ENCODE data around the gene FUT8. TPM values are rescaled to one million over a fixed set of nuclear protein-coding genes. Genes with fewer than 3 reads are reported as not detected.

Gene FUT8
- total RNA-seq, 4 donors from 2014 or later: 15.2 to 38.0 (median 20.7) TPM

DNA sequence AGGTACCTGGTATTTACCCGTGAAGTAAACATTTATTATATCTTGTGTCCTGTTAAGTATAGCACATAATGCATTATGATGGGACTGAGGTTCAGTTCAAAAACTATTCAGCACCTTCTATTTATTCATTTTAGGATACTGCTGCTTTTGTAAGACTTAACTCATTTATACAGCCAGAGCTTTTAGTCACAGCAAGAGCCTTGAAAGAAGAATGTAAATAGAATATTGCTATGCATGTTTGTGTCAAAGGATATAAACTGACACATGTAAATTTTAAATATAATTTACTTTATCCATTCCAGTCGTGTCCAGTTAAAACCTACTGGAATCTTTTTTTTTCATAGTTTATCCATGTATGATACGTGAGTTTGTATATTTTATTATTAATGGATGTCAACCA is 168.8 kb downstream of the FUT8 start:
- 95% methylated on average over 3 of the region's 3 CpGs for WGBS
- no peaks in the 10 kb centered on the region for H3K9me3 ChIP-seq
- no peak overlapping the region for H3K4me3 ChIP-seq
- H3K4me1 ChIP-seq: no peaks in the 10 kb centered on the region
- H3K27ac ChIP-seq: no peak overlapping the region
- DNase-seq (ENCODE audit: low spot score in 2 of 2): no peak
- no peaks in the 10 kb centered on the region for H3K36me3 ChIP-seq
- no peaks in the 10 kb centered on the region for H3K27me3 ChIP-seq
- TF ChIP-seq POLR2A (IDR thresholded peaks at IDR 0.05) (no peak), EP300 (IDR thresholded peaks at IDR 0.05) (no peak), POLR2AphosphoS5 (IDR thresholded peaks at IDR 0.05) (no peak)
- TF ChIP-seq, protein P1, sequence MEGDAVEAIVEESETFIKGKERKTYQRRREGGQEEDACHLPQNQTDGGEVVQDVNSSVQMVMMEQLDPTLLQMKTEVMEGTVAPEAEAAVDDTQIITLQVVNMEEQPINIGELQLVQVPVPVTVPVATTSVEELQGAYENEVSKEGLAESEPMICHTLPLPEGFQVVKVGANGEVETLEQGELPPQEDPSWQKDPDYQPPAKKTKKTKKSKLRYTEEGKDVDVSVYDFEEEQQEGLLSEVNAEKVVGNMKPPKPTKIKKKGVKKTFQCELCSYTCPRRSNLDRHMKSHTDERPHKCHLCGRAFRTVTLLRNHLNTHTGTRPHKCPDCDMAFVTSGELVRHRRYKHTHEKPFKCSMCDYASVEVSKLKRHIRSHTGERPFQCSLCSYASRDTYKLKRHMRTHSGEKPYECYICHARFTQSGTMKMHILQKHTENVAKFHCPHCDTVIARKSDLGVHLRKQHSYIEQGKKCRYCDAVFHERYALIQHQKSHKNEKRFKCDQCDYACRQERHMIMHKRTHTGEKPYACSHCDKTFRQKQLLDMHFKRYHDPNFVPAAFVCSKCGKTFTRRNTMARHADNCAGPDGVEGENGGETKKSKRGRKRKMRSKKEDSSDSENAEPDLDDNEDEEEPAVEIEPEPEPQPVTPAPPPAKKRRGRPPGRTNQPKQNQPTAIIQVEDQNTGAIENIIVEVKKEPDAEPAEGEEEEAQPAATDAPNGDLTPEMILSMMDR (IDR thresholded peaks at IDR 0.05): no peak

DNA sequence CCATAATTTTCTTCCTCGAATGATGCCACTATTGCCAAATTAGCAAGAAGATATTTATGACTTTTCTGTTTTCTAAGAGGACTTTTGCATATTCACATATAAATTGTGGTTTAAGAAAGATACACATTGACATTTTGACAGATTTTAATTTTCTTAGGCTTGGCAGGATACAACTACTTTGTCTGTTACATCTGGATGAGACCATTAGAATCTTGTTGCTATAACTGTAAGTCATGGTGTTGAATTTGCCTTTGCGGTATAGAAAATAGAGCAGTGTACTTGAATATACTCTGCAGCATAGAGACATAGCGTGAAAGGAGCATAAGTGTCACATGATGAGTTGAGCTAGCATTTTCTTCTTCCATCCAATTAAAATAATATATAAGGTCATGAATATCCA is 169.3 kb downstream of the FUT8 start:
- Histone ChIP-seq H3K9me3 (no peaks in the 10 kb centered on the region), H3K4me3 (no peak overlapping the region), H3K4me1 (no peaks in the 10 kb centered on the region), H3K27me3 (no peaks in the 10 kb centered on the region), H3K27ac (no peak overlapping the region), H3K36me3 (no peaks in the 10 kb centered on the region)
- TF ChIP-seq, protein P1 (IDR thresholded peaks at IDR 0.05): no peak
- TF ChIP-seq POLR2AphosphoS5 (IDR thresholded peaks at IDR 0.05) (no peak), EP300 (IDR thresholded peaks at IDR 0.05) (no peak), POLR2A (IDR thresholded peaks at IDR 0.05) (no peak)
- DNase-seq (ENCODE audit: low spot score in 2 of 2): no peak
- WGBS: 95% methylated on average over 3 of the region's 3 CpGs

DNA sequence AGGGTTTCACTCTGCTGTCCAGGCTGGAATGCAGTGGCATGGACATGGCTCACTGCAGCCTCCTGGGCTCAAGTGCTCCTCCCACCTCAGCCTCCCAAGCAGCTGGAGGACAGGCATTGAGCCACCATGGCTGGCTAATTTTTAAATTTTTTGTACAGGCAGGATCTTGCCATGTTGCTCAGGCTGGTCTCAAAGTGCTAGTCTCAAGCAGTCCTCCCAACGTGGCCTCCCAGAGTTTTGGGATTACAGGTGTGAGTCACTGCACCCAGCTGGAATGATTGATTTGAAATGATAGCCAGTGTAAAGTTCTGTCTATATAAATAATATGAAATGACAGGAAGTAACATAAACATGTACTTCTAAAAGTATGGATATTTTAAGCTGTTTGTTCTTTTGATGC is 172.7 kb downstream of the FUT8 start:
- no peak for DNase-seq (ENCODE audit: low spot score in 2 of 2)
- Histone ChIP-seq H3K36me3 (no peaks in the 10 kb centered on the region), H3K27me3 (no peaks in the 10 kb centered on the region), H3K4me3 (no peak overlapping the region), H3K4me1 (no peaks in the 10 kb centered on the region), H3K27ac (no peak overlapping the region), H3K9me3 (no peaks in the 10 kb centered on the region)
- WGBS: 88% methylated on average over 1 of the region's 1 CpG
- no peak for TF ChIP-seq EP300 (IDR thresholded peaks at IDR 0.05)
- TF ChIP-seq, protein P1 (IDR thresholded peaks at IDR 0.05): no peak
- TF ChIP-seq POLR2A (IDR thresholded peaks at IDR 0.05): no peak
- no peak for TF ChIP-seq POLR2AphosphoS5 (IDR thresholded peaks at IDR 0.05)

DNA sequence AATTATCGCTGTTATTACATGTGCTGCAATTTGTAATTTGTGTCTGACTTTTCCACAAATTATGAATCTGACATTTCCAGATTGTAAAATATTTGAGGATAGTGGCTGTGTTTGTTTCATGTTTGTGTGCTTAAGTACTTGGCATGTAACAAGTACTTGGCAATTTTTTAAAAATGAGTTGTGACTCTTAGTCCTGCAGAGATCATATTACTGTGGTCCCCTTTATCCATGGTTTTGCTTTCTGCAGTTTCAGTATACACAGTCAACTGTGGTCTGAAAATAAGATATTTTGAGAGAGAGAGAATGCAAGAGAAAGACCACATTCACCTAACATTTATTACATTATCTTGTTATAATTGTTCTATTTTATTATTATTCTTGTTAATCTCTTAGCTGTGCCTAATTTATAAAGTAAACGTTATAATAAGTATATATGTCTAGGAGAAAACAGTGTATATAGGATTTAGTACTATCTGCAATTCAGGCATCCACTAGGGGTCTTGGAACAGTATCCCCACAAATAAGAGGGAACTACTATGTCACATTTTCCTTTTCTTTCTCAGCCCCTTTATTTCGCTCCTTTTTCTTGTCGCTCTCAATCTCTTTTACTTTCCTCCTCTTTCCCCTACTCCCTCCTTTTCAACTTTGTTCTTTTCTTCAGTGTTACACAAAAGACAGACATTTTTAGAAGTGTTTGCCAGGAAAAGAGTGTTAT is 176.1 kb downstream of the FUT8 start:
- Histone ChIP-seq H3K27me3 (no peaks in the 10 kb centered on the region), H3K27ac (no peak overlapping the region), H3K9me3 (no peaks in the 10 kb centered on the region), H3K4me1 (no peaks in the 10 kb centered on the region), H3K4me3 (no peak overlapping the region), H3K36me3 (no peaks in the 10 kb centered on the region)
- DNase-seq (ENCODE audit: low spot score in 2 of 2): no peak
- 87% methylated on average over 4 of the region's 4 CpGs for WGBS
- TF ChIP-seq EP300 (IDR thresholded peaks at IDR 0.05) (no peak), POLR2AphosphoS5 (IDR thresholded peaks at IDR 0.05) (no peak), POLR2A (IDR thresholded peaks at IDR 0.05) (no peak)
- TF ChIP-seq, protein P1 (IDR thresholded peaks at IDR 0.05): no peak

DNA sequence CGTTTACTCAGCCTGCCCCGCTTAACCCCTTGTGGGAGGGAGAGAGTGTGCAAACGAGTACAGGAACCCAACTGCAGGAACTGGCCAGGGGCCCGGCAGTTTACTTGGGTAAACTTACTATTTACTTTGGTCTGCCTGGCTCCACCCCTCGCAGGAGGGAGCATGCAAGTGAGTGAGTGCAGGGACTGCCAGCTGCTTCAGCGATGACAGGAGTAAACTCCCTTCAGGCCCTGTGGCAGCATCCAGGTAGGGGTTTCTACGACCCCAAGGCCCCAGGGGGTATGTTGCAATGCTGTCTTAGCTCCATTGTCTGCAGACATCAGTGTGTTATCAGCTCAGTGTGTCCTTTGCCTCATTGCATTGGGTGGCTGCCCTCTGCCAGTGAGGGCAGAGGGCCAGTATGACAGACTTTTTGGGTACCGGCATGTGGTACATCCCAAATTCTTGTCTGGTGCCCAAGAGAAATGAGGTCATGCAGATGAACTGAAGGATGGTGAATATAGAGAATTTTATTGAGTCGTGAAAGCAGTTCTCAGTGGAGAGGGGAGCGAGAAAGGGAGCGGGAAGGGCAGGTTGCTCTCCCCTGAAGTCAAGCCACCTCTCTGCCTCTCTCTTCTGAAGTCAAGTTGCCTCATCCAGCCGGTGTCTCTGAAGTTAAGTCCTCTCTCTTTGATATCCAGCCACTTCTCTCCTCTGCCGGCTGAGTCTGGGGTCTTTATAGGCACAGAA is 181.8 kb downstream of the FUT8 start:
- TF ChIP-seq, protein P1 (IDR thresholded peaks at IDR 0.05): no peak
- no peak for TF ChIP-seq POLR2A (IDR thresholded peaks at IDR 0.05)
- no peak for TF ChIP-seq EP300 (IDR thresholded peaks at IDR 0.05)
- TF ChIP-seq POLR2AphosphoS5 (IDR thresholded peaks at IDR 0.05): no peak
- no peaks in the 10 kb centered on the region for H3K9me3 ChIP-seq

More for the DNA sequence above, 181.8 kb downstream of the FUT8 start:
- Histone ChIP-seq H3K27ac (no peak overlapping the region), H3K36me3 (no peaks in the 10 kb centered on the region), H3K27me3 (no peaks in the 10 kb centered on the region), H3K4me1 (no peaks in the 10 kb centered on the region), H3K4me3 (no peak overlapping the region)
- 78% methylated on average over 12 of the region's 13 CpGs for WGBS
- no peak for DNase-seq (ENCODE audit: low spot score in 2 of 2)

Measured in suprapubic skin (tissue), 4 donors.